Stimulated activated naive B cell treated with anti-CD40 and anti-IgM and Interleukin-4, amounts not matched to agents 10 μg/mL and 1 μg/mL and 100 μg/mL, for 72 hours (primary cell): ENCODE data around the gene FMC1.

Experiments
- ATAC-seq, 2 donors: fragments of 150-1000 bp; cut with Tn5 transposase; replicated peaks; 2 replicates each; pipeline ENCODE4 v1.10.0; 2021; ENCODE audit warnings: moderate library complexity in 1 of 2
- DNase-seq: peaks from one replicate; pipeline ENCODE4 v3.0.0; 2021
- H3K27ac Mint-ChIP-seq: one replicate; pipeline ENCODE4 v1.8.0; 2022; ENCODE audit warnings: mild to moderate bottlenecking, mixed read lengths
- H3K27me3 Mint-ChIP-seq, 2 donors: one replicate each; pipeline ENCODE4 v1.8.0; 2022; ENCODE audit warnings: mixed read lengths in 2 of 2
- H3K36me3 Mint-ChIP-seq, 2 donors: one replicate each; pipeline ENCODE4 v1.8.0; 2022; ENCODE audit warnings: mixed read lengths in 2 of 2, mild to moderate bottlenecking in 1 of 2
- H3K4me1 Mint-ChIP-seq, 2 donors: one replicate each; pipeline ENCODE4 v1.8.0; 2022; ENCODE audit warnings: mixed read lengths in 2 of 2, mild to moderate bottlenecking in 1 of 2
- H3K4me3 Mint-ChIP-seq, 2 donors: one replicate each; pipeline ENCODE4 v1.8.0; 2022; ENCODE audit warnings: mild to moderate bottlenecking in 2 of 2, mixed read lengths in 2 of 2, moderate library complexity in 1 of 2
- H3K9me3 Mint-ChIP-seq, 2 donors: one replicate each; pipeline ENCODE4 v1.8.0; 2022; ENCODE audit warnings: mixed read lengths in 2 of 2, mild to moderate bottlenecking in 1 of 2

Gene FMC1

DNA sequence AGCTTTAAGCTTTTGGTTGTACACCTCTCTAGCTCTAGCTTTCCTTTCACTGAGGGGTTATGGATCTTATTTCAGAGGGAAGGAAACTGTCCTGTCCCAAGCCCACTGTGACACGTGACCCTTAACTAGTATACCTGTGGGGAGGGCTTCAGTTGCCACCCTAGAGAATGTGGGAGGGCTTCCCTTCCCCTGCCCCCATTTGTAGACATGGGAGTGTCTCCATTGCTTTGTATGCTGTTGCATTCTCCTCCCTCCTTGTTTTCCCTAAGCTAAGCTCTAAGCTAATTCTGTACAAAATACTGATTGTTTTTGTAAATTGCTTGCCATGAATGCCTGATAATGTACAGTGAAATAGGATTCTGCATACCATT, 29.8 kb downstream of the FMC1 start:
- Mint-ChIP-seq H3K4me1 (peaks cover 27 to 44% of the 10 kb centered on the region in 2 donors), H3K9me3 (no peaks in the 10 kb centered on the region), H3K27me3 (no peaks in the 10 kb centered on the region), H3K36me3 (peaks cover 10 to 24% of the 10 kb centered on the region in 2 donors), H3K27ac (peak overlapping the region; percentile 25), H3K4me3 (no peak overlapping the region)
- ATAC-seq (no peak), DNase-seq (no peak)

DNA sequence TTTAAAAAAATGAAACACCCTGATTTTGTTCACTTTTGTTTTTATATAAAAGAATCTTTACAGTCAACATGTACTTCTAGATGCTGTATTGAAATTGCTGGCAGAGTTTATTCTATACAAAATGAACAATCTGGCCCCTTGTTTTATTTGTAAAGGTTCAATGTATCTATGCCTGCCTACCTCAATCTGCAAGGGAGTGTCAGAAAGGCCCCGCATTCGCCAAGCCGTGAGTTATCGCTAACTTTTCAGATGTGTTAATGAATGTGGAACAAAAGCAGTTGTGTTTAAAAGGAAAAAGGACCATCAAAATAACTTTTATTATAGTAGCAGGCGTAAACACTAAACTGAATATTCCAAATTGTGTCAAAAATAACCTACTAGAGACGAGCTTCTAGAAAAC, 33.1 kb downstream of the FMC1 start:
- H3K27ac Mint-ChIP-seq = no peak overlapping the region
- peaks cover 21 to 34% of the 10 kb centered on the region in 2 donors for H3K4me1 Mint-ChIP-seq
- no peak for ATAC-seq

DNA sequence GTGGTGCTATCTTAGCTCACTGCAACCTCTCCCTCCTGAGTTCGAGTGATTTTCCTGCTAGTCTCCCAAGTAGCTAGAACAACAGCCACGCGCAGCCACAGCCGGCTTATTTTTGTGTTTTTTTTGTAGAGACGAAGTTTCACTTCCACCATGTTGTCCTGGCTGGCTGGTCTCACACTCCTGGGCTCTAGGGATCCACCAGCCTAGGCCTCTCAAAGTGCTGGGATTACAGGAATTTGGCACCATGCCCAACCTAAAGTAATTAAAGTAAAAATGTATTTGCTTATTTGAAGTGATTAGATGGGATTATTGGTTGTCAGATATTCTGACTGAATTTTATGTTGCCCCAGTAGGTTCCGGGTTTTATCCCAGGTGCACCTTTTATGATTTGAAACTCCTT, 41.3 kb downstream of the FMC1 start:
- no peak for DNase-seq
- H3K27ac Mint-ChIP-seq = no peak overlapping the region
- H3K36me3 Mint-ChIP-seq = peaks cover 12 to 17% of the 10 kb centered on the region in 2 donors
- H3K4me1 Mint-ChIP-seq = peaks cover 0 to under 1% of the 10 kb centered on the region in 2 donors
- H3K9me3 Mint-ChIP-seq = no peaks in the 10 kb centered on the region
- ATAC-seq = no peak
- no peaks in the 10 kb centered on the region for H3K27me3 Mint-ChIP-seq
- H3K4me3 Mint-ChIP-seq = no peak overlapping the region

More for the DNA sequence above, 33.1 kb downstream of the FMC1 start:
- Mint-ChIP-seq H3K27me3 (no peaks in the 10 kb centered on the region), H3K9me3 (no peaks in the 10 kb centered on the region), H3K36me3 (peaks cover 11 to 31% of the 10 kb centered on the region in 2 donors), H3K4me3 (no peak overlapping the region)
- DNase-seq = no peak

DNA sequence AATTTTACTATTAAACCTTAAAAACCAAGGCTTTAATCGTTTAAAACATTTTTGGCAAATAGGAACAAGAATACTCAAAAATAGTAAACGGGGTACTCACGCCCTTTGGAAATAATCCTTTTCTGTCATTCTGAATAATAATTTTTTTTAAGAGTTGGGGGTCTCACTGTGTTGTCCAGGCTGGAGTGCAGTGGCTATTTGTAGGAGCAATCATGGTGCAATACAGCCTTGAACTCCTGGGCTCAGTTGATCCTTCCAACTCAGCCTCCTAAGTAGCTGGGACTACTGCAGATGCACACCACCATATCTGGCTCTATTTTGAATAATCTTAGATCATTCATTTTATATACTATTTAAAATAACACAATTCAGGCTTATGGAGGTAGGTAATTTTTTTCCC, 43.5 kb downstream of the FMC1 start:
- no peak for ATAC-seq

GRCh38 chr7:139387594-139387993, 46.5 kb downstream of the FMC1 start:
- peaks cover 25 to 35% of the 10 kb centered on the region in 2 donors for H3K36me3 Mint-ChIP-seq

More for the DNA sequence above, 43.5 kb downstream of the FMC1 start:
- Mint-ChIP-seq H3K27ac (no peak overlapping the region), H3K4me1 (peaks cover 8% of the 10 kb centered on the region in 2 donors), H3K9me3 (no peaks in the 10 kb centered on the region), H3K4me3 (no peak overlapping the region), H3K27me3 (no peaks in the 10 kb centered on the region), H3K36me3 (peaks cover 25 to 32% of the 10 kb centered on the region in 2 donors)
- DNase-seq = no peak

GRCh38 chr7:139389091-139389490, 48.0 kb downstream of the FMC1 start:
- ATAC-seq (no peak), DNase-seq (no peak)
- no peak overlapping the region for H3K4me3 Mint-ChIP-seq
- H3K27ac Mint-ChIP-seq = no peak overlapping the region
- H3K4me1 Mint-ChIP-seq = peaks cover 8 to 16% of the 10 kb centered on the region in 2 donors
- no peaks in the 10 kb centered on the region for H3K27me3 Mint-ChIP-seq
- peaks cover 27 to 38% of the 10 kb centered on the region in 2 donors for H3K36me3 Mint-ChIP-seq
- H3K9me3 Mint-ChIP-seq = no peaks in the 10 kb centered on the region

More at GRCh38 chr7:139387594-139387993, 46.5 kb downstream of the FMC1 start:
- H3K4me1 Mint-ChIP-seq = peaks cover 8% of the 10 kb centered on the region in 2 donors
- no peak for ATAC-seq
- H3K4me3 Mint-ChIP-seq = no peak overlapping the region
- peak overlapping the region; percentile 75 for H3K27ac Mint-ChIP-seq
- DNase-seq = no peak
- H3K9me3 Mint-ChIP-seq = no peaks in the 10 kb centered on the region
- H3K27me3 Mint-ChIP-seq = no peaks in the 10 kb centered on the region

DNA sequence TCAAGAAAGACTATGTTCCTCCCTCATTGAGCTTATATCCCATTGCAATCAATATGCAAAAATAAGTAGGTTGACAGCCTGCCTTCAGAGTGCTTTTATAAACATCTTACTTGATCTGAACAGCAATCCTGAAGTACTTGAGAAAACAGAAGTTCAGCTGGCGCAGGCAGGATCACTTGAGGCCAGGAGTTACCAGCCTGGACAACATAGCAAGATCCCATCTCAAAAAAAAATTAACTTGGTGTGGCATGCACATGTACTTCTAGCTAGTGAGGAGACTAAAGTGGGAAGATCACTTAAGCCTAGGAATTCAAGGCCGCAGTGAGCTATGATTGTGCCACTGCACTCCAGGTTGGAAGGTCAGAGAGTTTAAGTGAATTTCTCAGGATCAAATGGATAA, 48.6 kb downstream of the FMC1 start:
- no peak overlapping the region for H3K4me3 Mint-ChIP-seq
- no peaks in the 10 kb centered on the region for H3K9me3 Mint-ChIP-seq
- peaks cover 13 to 22% of the 10 kb centered on the region in 2 donors for H3K4me1 Mint-ChIP-seq
- ATAC-seq = no peak
- H3K27ac Mint-ChIP-seq = no peak overlapping the region
- no peak for DNase-seq
- H3K36me3 Mint-ChIP-seq = peaks cover 32 to 45% of the 10 kb centered on the region in 2 donors
- no peaks in the 10 kb centered on the region for H3K27me3 Mint-ChIP-seq

GRCh38 chr7:139393621-139394211, 52.6 kb downstream of the FMC1 start:
- H3K27me3 Mint-ChIP-seq = no peaks in the 10 kb centered on the region
- no peak for ATAC-seq
- no peaks in the 10 kb centered on the region for H3K9me3 Mint-ChIP-seq
- no peak overlapping the region for H3K4me3 Mint-ChIP-seq
- peaks cover 13 to 14% of the 10 kb centered on the region in 2 donors for H3K4me1 Mint-ChIP-seq
- no peak overlapping the region for H3K27ac Mint-ChIP-seq
- DNase-seq = no peak
- peaks cover 29 to 45% of the 10 kb centered on the region in 2 donors for H3K36me3 Mint-ChIP-seq

DNA sequence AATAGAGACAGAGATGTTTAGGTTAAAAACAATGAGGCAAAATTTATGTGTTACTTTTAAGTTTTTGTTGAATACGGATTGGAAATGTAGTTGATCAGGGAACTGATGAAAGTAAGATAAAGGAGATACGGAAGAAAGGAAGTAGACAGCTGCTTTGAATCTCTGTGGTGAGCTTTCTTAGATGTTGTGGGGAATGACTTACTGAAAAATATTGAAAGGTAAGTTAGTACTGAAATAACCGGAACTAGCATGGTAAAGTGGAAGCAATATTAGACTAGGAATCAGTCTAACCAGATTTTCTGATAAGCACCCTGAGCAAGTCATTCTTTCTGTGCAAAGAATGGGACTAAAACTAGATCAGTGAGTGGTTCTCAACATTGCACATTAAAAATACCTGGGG, 53.4 kb downstream of the FMC1 start:
- Mint-ChIP-seq H3K27ac (peak overlapping the region; percentile 10), H3K4me3 (no peak overlapping the region), H3K36me3 (peaks cover 26 to 42% of the 10 kb centered on the region in 2 donors), H3K27me3 (no peaks in the 10 kb centered on the region), H3K9me3 (no peaks in the 10 kb centered on the region), H3K4me1 (peaks cover 9 to 14% of the 10 kb centered on the region in 2 donors)
- no peak for ATAC-seq
- DNase-seq = no peak
